ENCODE data around the gene ZNF575. TPM values are rescaled to one million over a fixed set of nuclear protein-coding genes. Genes with fewer than 3 reads are reported as not detected.

ZNF575 gene
- total and polyA plus RNA-seq, 2 experiments from 2014 or later, result 0.10 to 0.65 TPM

DNA sequence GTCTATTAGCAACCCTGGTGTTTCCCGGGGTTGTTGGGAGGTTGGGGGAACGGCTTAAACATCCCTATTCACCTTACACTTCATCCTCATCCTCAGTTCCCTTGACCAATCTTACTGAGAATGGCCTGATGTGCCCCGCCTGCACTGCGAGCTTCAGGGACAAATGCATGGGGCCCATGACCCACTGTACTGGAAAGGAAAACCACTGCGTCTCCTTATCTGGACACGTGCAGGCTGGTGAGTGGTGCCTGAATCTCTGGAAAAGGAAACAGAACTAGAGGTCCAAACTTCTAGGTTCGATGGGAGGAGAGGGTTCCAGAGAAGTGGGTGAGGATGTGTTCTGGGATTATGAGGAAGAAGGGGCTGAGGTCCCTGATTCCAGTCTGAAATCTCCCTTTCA, 48.5 kb downstream of the ZNF575 start:
- DNase-seq (ENCODE audit: low spot score) (no peak), ATAC-seq (no peak)
- H3F3A ChIP-seq (replicated peaks; ENCODE audit: low read depth), result no peaks in the 10 kb centered on the region
- H3K4me2 ChIP-seq, result peak overlapping the region; percentile 78
- no peaks in the 10 kb centered on the region for H3K27me3 ChIP-seq (ENCODE audit: insufficient read depth)
- peaks cover 6% of the 10 kb centered on the region for H3K4me1 ChIP-seq (ENCODE audit: insufficient read depth)
- no peak overlapping the region for H3K27ac ChIP-seq (ENCODE audit: low read depth)
- Mint-ChIP-seq H3K4me1 (peaks cover 24% of the 10 kb centered on the region), H3K9me3 (no peaks in the 10 kb centered on the region; the same call in 2 of the 3 replicates), H3K36me3 (ENCODE audit: low read depth) (peaks cover 11% of the 10 kb centered on the region), H3K27ac (no peak overlapping the region), H3K27me3 (ENCODE audit: insufficient read depth, low read depth, poor library complexity) (peaks cover 3% of the 10 kb centered on the region), H3K4me3 (peak overlapping the region; percentile 92)
- no peaks in the 10 kb centered on the region; the same call in 1 of the 2 replicates for H3K36me3 ChIP-seq (ENCODE audit: insufficient read depth)
- no peaks in the 10 kb centered on the region; the same call in 1 of the 2 replicates for H4K20me1 ChIP-seq (replicated peaks; ENCODE audit: insufficient read depth)
- H2AFZ ChIP-seq, result peak overlapping the region; percentile 66; the same call in 1 of the 2 replicates
- peaks cover 4% of the 10 kb centered on the region; the same call in 1 of the 2 replicates for H3K79me2 ChIP-seq (replicated peaks; ENCODE audit: insufficient read depth)
- peak overlapping the region; percentile 64; the same call in 1 of the 2 replicates for H3K4me3 ChIP-seq
- TF ChIP-seq ZNF114 (CRISPR knock-in tag; IDR thresholded peaks at IDR 0.05), result no peak
- no peak for TF ChIP-seq EZH2 (IDR thresholded peaks at IDR 0.05; ENCODE audit: low read depth, unreplicated experiment)
- no peak for TF ChIP-seq CREB1 (CRISPR knock-in tag; IDR thresholded peaks at IDR 0.05; ENCODE audit: low read depth)
- TF ChIP-seq, protein P1, sequence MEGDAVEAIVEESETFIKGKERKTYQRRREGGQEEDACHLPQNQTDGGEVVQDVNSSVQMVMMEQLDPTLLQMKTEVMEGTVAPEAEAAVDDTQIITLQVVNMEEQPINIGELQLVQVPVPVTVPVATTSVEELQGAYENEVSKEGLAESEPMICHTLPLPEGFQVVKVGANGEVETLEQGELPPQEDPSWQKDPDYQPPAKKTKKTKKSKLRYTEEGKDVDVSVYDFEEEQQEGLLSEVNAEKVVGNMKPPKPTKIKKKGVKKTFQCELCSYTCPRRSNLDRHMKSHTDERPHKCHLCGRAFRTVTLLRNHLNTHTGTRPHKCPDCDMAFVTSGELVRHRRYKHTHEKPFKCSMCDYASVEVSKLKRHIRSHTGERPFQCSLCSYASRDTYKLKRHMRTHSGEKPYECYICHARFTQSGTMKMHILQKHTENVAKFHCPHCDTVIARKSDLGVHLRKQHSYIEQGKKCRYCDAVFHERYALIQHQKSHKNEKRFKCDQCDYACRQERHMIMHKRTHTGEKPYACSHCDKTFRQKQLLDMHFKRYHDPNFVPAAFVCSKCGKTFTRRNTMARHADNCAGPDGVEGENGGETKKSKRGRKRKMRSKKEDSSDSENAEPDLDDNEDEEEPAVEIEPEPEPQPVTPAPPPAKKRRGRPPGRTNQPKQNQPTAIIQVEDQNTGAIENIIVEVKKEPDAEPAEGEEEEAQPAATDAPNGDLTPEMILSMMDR (conservative IDR thresholded peaks at IDR 0.05; ENCODE audit: low read depth in 2 of 2), result no peak
- TF ChIP-seq POLR2AphosphoS5 (IDR thresholded peaks at IDR 0.05; ENCODE audit: low read depth), result no peak
- TF ChIP-seq, protein P2, sequence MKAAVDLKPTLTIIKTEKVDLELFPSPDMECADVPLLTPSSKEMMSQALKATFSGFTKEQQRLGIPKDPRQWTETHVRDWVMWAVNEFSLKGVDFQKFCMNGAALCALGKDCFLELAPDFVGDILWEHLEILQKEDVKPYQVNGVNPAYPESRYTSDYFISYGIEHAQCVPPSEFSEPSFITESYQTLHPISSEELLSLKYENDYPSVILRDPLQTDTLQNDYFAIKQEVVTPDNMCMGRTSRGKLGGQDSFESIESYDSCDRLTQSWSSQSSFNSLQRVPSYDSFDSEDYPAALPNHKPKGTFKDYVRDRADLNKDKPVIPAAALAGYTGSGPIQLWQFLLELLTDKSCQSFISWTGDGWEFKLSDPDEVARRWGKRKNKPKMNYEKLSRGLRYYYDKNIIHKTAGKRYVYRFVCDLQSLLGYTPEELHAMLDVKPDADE (IDR thresholded peaks at IDR 0.05), result no peak
- no peak for TF ChIP-seq NANOG (IDR thresholded peaks at IDR 0.05; ENCODE audit: borderline replicate concordance)
- TF ChIP-seq EZH2phosphoT487 (IDR thresholded peaks at IDR 0.05; ENCODE audit: unreplicated experiment), result no peak
- TF ChIP-seq ZNF331 (CRISPR knock-in tag; IDR thresholded peaks at IDR 0.05; ENCODE audit: low read depth), result no peak
- no peaks in the 10 kb centered on the region for H3K9me2 ChIP-seq (ENCODE audit: insufficient read depth)

DNA sequence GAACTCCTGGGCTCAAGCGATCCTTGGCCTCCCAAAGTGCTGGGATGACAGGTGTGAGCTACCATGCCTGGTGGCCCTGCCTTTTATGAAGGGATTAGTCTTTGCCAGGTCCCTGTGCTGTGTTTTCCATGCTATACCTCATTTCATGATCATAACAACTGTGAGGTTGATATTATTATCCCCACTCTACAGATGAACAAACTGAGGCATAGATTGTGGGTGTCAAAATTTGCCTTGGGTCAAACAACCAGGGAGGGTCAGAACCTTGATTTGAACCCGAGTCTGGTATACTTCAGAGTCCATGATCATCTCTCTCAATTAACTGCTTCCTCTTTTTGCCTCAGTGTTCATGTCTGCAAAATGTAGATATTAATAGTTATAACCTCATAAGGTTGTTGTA, 49.5 kb downstream of the ZNF575 start:
- no peaks in the 10 kb centered on the region; the same call in 1 of the 2 replicates for H4K20me1 ChIP-seq (replicated peaks; ENCODE audit: insufficient read depth)
- H3K36me3 ChIP-seq (ENCODE audit: insufficient read depth), result no peaks in the 10 kb centered on the region; the same call in 1 of the 2 replicates
- TF ChIP-seq, protein P2 (IDR thresholded peaks at IDR 0.05), result no peak
- no peak for TF ChIP-seq NANOG (IDR thresholded peaks at IDR 0.05; ENCODE audit: borderline replicate concordance)
- no peak for TF ChIP-seq JUNB (IDR thresholded peaks at IDR 0.05; ENCODE audit: unreplicated experiment)
- TF ChIP-seq, protein P3, sequence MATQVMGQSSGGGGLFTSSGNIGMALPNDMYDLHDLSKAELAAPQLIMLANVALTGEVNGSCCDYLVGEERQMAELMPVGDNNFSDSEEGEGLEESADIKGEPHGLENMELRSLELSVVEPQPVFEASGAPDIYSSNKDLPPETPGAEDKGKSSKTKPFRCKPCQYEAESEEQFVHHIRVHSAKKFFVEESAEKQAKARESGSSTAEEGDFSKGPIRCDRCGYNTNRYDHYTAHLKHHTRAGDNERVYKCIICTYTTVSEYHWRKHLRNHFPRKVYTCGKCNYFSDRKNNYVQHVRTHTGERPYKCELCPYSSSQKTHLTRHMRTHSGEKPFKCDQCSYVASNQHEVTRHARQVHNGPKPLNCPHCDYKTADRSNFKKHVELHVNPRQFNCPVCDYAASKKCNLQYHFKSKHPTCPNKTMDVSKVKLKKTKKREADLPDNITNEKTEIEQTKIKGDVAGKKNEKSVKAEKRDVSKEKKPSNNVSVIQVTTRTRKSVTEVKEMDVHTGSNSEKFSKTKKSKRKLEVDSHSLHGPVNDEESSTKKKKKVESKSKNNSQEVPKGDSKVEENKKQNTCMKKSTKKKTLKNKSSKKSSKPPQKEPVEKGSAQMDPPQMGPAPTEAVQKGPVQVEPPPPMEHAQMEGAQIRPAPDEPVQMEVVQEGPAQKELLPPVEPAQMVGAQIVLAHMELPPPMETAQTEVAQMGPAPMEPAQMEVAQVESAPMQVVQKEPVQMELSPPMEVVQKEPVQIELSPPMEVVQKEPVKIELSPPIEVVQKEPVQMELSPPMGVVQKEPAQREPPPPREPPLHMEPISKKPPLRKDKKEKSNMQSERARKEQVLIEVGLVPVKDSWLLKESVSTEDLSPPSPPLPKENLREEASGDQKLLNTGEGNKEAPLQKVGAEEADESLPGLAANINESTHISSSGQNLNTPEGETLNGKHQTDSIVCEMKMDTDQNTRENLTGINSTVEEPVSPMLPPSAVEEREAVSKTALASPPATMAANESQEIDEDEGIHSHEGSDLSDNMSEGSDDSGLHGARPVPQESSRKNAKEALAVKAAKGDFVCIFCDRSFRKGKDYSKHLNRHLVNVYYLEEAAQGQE (IDR thresholded peaks at IDR 0.05; ENCODE audit: unreplicated experiment), result no peak
- Mint-ChIP-seq H3K27me3 (ENCODE audit: insufficient read depth, low read depth, poor library complexity) (peaks cover 3% of the 10 kb centered on the region), H3K27ac (no peak overlapping the region), H3K4me3 (no peak overlapping the region), H3K36me3 (ENCODE audit: low read depth) (peaks cover 11% of the 10 kb centered on the region), H3K4me1 (peaks cover 17% of the 10 kb centered on the region), H3K9me3 (no peaks in the 10 kb centered on the region; the same call in 2 of the 3 replicates)
- no peak overlapping the region for H3K4me3 ChIP-seq
- H2AFZ ChIP-seq, result no peak overlapping the region
- no peaks in the 10 kb centered on the region for H3F3A ChIP-seq (replicated peaks; ENCODE audit: low read depth)
- no peak overlapping the region for H3K27ac ChIP-seq (ENCODE audit: low read depth)
- H3K79me2 ChIP-seq (replicated peaks; ENCODE audit: insufficient read depth), result peaks cover 4% of the 10 kb centered on the region; the same call in 1 of the 2 replicates
- H3K9me2 ChIP-seq (ENCODE audit: insufficient read depth), result no peaks in the 10 kb centered on the region
- DNase-seq (ENCODE audit: low spot score) (no peak), ATAC-seq (no peak)
- no peaks in the 10 kb centered on the region for H3K27me3 ChIP-seq (ENCODE audit: insufficient read depth)
- H3K4me2 ChIP-seq, result no peak overlapping the region
- peaks cover 5% of the 10 kb centered on the region; the same call in 1 of the 2 replicates for H3K4me1 ChIP-seq (ENCODE audit: insufficient read depth)

Data from GM23338 (cell line).